HG02798 (cell line): ENCODE results near the gene COX7A2.

Experiments
- ATAC-seq: cut with Tn5 transposase; IDR thresholded peaks from one replicate; pipeline ENCODE4 v1.9.1; 2021; ENCODE audit warnings: mild to moderate bottlenecking; ENCODE audit not compliant: unreplicated experiment, poor library complexity

COX7A2 gene

GRCh38 chr6:75243333-75244062, at the start of gene COX7A2:
Gene COX7A2, minus strand, starts transcription at chr6:75243801. Its CDS starts 67 bp downstream, at chr6:75243734.
- ATAC-seq = peak; percentile 96

- no peak for ATAC-seq
Measured at GRCh38 chr6:75292555-75292954, 49.0 kb upstream of the COX7A2 start.

- no peak for ATAC-seq
Measured at GRCh38 chr6:75291744-75292143, 48.1 kb upstream of the COX7A2 start.

GRCh38 chr6:75291331-75291730, 47.7 kb upstream of the COX7A2 start:
- no peak for ATAC-seq

- no peak for ATAC-seq
Measured at GRCh38 chr6:75290136-75290945, 46.7 kb upstream of the COX7A2 start.

GRCh38 chr6:75288023-75288422, 44.4 kb upstream of the COX7A2 start:
- no peak for ATAC-seq

- ATAC-seq = no peak
Measured at GRCh38 chr6:75287424-75287823, 43.8 kb upstream of the COX7A2 start.

- no peak for ATAC-seq
Measured at GRCh38 chr6:75286955-75287354, 43.4 kb upstream of the COX7A2 start.

- ATAC-seq = peak; percentile 1
Measured at GRCh38 chr6:75285283-75285639, 41.7 kb upstream of the COX7A2 start.

GRCh38 chr6:75284632-75285282, 41.2 kb upstream of the COX7A2 start, which contains the start of gene TMEM30A:
Gene TMEM30A, minus strand, starts transcription at chr6:75284792. Its CDS starts 154 bp downstream, at chr6:75284638.
- peak; percentile 96 for ATAC-seq

GRCh38 chr6:75283907-75284631, 40.5 kb upstream of the COX7A2 start:
- ATAC-seq = no peak

- ATAC-seq = no peak
Measured at GRCh38 chr6:75282706-75283105, 39.1 kb upstream of the COX7A2 start.

GRCh38 chr6:75281653-75282052, 38.1 kb upstream of the COX7A2 start:
- no peak for ATAC-seq

- ATAC-seq = no peak
Measured at GRCh38 chr6:75280131-75280855, 36.7 kb upstream of the COX7A2 start.

GRCh38 chr6:75279418-75279817, 35.8 kb upstream of the COX7A2 start:
- no peak for ATAC-seq

GRCh38 chr6:75278474-75279077, 35.0 kb upstream of the COX7A2 start:
- ATAC-seq = no peak

GRCh38 chr6:75275067-75275466, 31.5 kb upstream of the COX7A2 start:
- no peak for ATAC-seq

GRCh38 chr6:75273009-75273408, 29.4 kb upstream of the COX7A2 start:
- no peak for ATAC-seq

- ATAC-seq = no peak
Measured at GRCh38 chr6:75272145-75272840, 28.7 kb upstream of the COX7A2 start.
